Omental fat pad (tissue), 4 donors: Measurements from ENCODE around the gene SCLY. TPM values are rescaled to one million over a fixed set of nuclear protein-coding genes. Genes with fewer than 3 reads are reported as not detected.

ENCODE experiments used
- ATAC-seq: fragments of 150-250 bp; one replicate; pipeline ENCODE4 v1.9.1; 2016; ENCODE audit warnings: mild to moderate bottlenecking, moderate library complexity; ENCODE audit not compliant: low FRiP score
- DNase-seq: peaks from one replicate; pipeline ENCODE4 v3.0.0-alpha.2; 2019; ENCODE audit warnings: low spot score
- CTCF ChIP-seq, 3 donors: fragments of 450-650 bp; IDR thresholded peaks; one replicate each; pipeline ENCODE4 v1.5.1; 2016 to 2017; ENCODE audit warnings: antibody characterized with exemption in 3 of 3, mild to moderate bottlenecking in 3 of 3, moderate library complexity in 2 of 3
- total RNA-seq, 4 donors: library from RNA; depleted of rRNA; stranded (reverse); fragments of >200 nt; gene quantifications; one replicate each; pipeline ENCODE4 v1.1.0, GENCODE V29; 2016

The SCLY gene
- total RNA-seq, 4 donors from 2014 or later: 7.3 to 15.8 (median 12.5) TPM

GRCh38 chr2:238105506-238106338 lies 44.9 kb downstream of the SCLY start:
- TF ChIP-seq CTCF (IDR thresholded peaks at IDR 0.05): no peak
- ATAC-seq: no peak
- no peak for DNase-seq

GRCh38 chr2:238106339-238106697 lies 45.5 kb downstream of the SCLY start:
- no peak for TF ChIP-seq CTCF (IDR thresholded peaks at IDR 0.05)
- no peak for ATAC-seq
- DNase-seq: no peak

GRCh38 chr2:238106698-238107524 lies 46.1 kb downstream of the SCLY start:
- DNase-seq (no peak), ATAC-seq (no peak)
- no peak for TF ChIP-seq CTCF (IDR thresholded peaks at IDR 0.05)

GRCh38 chr2:238107525-238108422 lies 47.0 kb downstream of the SCLY start:
- no peak for DNase-seq
- TF ChIP-seq CTCF (IDR thresholded peaks at IDR 0.05): no peak
- no peak for ATAC-seq

DNA sequence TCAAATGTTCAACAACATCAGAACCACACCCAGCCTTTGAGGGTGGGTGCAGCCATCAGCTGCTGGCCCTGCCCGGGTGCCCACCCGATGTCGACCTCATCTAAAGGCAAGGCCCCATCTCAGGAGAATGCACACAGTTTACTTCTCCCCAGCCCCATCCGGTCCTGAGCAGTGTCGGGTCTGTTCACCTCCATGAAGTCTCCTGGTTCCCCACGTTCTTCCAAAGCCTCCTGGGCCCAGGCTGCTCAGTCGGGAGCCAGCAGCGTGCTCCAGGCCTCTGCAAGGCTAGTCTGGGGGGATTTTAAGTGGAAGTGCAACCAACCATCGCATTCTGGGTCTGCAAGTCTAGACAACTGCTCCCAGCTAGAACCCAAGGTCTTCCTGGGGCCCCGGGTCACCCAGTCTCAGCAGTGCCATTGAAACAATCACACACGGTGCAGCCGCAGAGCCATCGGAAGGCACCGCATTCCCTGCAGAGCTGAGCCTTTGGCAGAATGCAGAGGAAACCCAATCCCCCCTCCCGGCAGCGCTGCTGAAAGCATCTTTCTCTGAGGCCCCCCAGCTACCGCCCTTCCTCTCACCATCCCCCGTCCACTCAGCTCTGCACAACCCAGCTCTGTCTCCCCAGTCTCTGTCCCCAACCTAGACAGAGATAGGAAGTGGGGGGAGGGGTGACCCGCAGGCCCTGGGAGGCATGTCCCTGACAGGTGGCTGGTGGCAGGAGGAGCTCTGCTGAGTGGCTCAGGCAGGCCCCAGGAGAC lies 47.8 kb downstream of the SCLY start:
- TF ChIP-seq CTCF (IDR thresholded peaks at IDR 0.05): no peak
- ATAC-seq (no peak), DNase-seq (no peak)

DNA sequence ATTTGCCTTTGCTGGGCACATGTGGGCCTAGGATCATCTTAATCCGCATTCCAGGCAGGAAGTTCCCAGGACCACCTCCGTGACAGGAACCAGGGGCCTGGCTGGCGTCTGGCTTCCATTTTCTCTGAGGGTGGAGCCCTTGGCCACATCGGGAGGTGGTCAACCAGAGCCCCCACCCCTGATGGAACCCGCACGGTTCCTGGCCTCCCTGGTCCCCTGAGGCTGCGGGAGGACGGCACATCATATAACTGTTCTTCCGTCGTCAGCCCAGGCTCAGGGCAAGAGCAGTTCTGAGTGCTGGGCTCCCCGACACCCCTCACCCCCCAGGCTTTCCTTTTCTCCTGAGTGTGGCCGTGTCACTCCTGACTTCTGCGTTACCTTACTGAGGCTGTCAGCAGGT lies 52.8 kb downstream of the SCLY start:
- ATAC-seq: no peak
- TF ChIP-seq CTCF (IDR thresholded peaks at IDR 0.05): no peak
- no peak for DNase-seq
